PC-9 (cell line): ENCODE data around the gene HSPA1B.

Experiments used
- EZH2 ChIP-seq: fragments of 200-600 bp; sonication (generic); IDR thresholded peaks from 2 replicates; pipeline ENCODE4 v1.8.0; 2017; ENCODE audit warnings: antibody characterized with exemption, low read depth
- TF ChIP-seq, protein P1 (sequence below): fragments of 200-600 bp; sonication (generic); conservative IDR thresholded peaks from 2 replicates; pipeline ENCODE4 v1.6.1; 2017; ENCODE audit warnings: mixed run types, antibody characterized with exemption, mild to moderate bottlenecking, moderate library complexity

DNA sequence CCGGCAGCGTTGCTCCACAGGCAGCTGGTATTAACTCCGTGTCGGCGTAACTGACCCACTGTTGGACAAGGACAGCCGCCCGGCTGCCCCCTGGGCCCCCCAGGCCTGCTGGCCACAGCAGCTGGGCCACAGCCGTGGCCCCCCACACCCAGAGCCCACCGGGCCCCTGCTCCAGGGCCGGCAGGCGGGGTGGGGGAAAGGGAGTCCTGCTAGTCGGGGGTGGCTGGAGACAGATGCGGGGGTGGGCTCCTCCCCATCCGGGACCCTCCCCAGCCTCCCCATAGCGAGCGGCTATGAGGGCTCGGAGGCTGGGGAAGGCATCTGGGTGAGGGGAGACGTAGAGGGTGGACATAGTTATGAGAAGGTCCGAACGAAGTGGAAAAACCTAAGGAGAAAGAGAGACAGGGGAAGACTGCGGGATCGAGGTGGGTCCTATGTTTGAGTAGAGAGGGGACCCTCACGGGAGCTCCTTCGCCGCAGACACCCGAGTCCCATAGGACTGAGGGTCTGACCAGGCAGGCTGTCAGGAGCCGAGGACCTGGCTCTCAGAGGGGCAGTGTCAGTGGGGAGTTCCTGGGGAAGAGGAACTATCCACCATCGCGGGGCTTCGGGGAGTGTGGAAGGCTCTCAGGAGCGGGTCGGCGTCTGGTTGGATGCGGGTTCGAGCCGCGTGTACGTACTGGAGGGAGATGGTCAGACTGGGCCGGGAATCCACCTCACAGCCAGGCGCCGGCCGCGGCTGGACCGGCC lies 32.5 kb upstream of the HSPA1B start:
- TF ChIP-seq, protein P1, sequence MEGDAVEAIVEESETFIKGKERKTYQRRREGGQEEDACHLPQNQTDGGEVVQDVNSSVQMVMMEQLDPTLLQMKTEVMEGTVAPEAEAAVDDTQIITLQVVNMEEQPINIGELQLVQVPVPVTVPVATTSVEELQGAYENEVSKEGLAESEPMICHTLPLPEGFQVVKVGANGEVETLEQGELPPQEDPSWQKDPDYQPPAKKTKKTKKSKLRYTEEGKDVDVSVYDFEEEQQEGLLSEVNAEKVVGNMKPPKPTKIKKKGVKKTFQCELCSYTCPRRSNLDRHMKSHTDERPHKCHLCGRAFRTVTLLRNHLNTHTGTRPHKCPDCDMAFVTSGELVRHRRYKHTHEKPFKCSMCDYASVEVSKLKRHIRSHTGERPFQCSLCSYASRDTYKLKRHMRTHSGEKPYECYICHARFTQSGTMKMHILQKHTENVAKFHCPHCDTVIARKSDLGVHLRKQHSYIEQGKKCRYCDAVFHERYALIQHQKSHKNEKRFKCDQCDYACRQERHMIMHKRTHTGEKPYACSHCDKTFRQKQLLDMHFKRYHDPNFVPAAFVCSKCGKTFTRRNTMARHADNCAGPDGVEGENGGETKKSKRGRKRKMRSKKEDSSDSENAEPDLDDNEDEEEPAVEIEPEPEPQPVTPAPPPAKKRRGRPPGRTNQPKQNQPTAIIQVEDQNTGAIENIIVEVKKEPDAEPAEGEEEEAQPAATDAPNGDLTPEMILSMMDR = no peak
- TF ChIP-seq EZH2 = no peak
